Mesothelial cell of epicardium (in vitro differentiated cells): ENCODE data around the gene ARHGAP4. TPM values are rescaled to one million over a fixed set of nuclear protein-coding genes. Genes with fewer than 3 reads are reported as not detected.
A peak's percentile ranks its signal among the peaks of the same experiment; 100 is the strongest.

Experiments
- DNase-seq, 2 experiments: peaks; one replicate each; pipeline ENCODE4 v3.0.0; 2021; ENCODE audit warnings: low spot score in 2 of 2; ENCODE audit not compliant: unreplicated experiment in 2 of 2
- H3K27ac Mint-ChIP-seq: 2 replicates; pipeline ENCODE4 v1.8.0; 2021; ENCODE audit warnings: mixed read lengths
- H3K27me3 Mint-ChIP-seq: 2 replicates; pipeline ENCODE4 v1.8.0; 2021; ENCODE audit warnings: low read depth, mixed read lengths
- H3K36me3 Mint-ChIP-seq: 2 replicates; pipeline ENCODE4 v1.8.0; 2021; ENCODE audit warnings: mixed read lengths
- H3K4me1 Mint-ChIP-seq: 2 replicates; pipeline ENCODE4 v1.8.0; 2021; ENCODE audit warnings: mixed read lengths
- H3K4me3 Mint-ChIP-seq: 2 replicates; pipeline ENCODE4 v1.8.0; 2021; ENCODE audit warnings: mild to moderate bottlenecking, moderate library complexity, mixed read lengths
- H3K9me3 Mint-ChIP-seq: 2 replicates; pipeline ENCODE4 v1.8.0; 2021; ENCODE audit warnings: mixed read lengths
- total RNA-seq: library from RNA; stranded (reverse); gene quantifications from 3 replicates; pipeline ENCODE4 v1.2.1, GENCODE V29; 2021
- TF ChIP-seq, protein P1 (sequence below): fragments of 200-600 bp; sonication (generic); IDR thresholded peaks from one replicate; pipeline ENCODE4 v1.5.0; 2021; ENCODE audit warnings: antibody characterized with exemption; ENCODE audit not compliant: unreplicated experiment

ARHGAP4 gene
- total RNA-seq, 1 donor from 2014 or later, result 62.8 TPM

DNA sequence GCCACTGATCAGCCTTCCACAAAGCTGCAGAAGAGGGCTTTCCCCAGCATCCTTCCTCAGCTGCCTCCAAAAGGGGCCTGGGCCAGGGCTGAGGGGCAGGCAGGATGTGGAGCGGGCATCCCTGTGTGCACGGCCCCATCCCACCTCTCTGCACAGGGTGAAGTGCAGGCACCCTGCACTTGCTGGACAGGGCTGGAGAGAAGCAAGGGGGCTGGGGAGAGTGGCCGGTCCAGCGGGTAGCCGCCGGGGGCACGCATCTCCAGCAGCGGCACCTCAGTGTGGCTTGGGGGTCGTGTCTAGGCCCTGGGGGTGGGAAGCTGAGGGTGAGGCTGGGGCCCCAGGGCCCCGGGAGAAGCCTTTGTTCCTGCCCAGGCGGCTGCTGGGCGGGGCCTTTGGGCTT, 18.6 kb downstream of the ARHGAP4 start:
- H3K9me3 Mint-ChIP-seq, result peaks cover 5% of the 10 kb centered on the region
- H3K4me3 Mint-ChIP-seq, result no peak overlapping the region
- TF ChIP-seq, protein P1, sequence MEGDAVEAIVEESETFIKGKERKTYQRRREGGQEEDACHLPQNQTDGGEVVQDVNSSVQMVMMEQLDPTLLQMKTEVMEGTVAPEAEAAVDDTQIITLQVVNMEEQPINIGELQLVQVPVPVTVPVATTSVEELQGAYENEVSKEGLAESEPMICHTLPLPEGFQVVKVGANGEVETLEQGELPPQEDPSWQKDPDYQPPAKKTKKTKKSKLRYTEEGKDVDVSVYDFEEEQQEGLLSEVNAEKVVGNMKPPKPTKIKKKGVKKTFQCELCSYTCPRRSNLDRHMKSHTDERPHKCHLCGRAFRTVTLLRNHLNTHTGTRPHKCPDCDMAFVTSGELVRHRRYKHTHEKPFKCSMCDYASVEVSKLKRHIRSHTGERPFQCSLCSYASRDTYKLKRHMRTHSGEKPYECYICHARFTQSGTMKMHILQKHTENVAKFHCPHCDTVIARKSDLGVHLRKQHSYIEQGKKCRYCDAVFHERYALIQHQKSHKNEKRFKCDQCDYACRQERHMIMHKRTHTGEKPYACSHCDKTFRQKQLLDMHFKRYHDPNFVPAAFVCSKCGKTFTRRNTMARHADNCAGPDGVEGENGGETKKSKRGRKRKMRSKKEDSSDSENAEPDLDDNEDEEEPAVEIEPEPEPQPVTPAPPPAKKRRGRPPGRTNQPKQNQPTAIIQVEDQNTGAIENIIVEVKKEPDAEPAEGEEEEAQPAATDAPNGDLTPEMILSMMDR, result no peak
- no peaks in the 10 kb centered on the region for H3K27me3 Mint-ChIP-seq
- no peak overlapping the region for H3K27ac Mint-ChIP-seq
- H3K36me3 Mint-ChIP-seq, result peaks cover 3% of the 10 kb centered on the region
- peaks cover 10% of the 10 kb centered on the region for H3K4me1 Mint-ChIP-seq
- no peak for DNase-seq

DNA sequence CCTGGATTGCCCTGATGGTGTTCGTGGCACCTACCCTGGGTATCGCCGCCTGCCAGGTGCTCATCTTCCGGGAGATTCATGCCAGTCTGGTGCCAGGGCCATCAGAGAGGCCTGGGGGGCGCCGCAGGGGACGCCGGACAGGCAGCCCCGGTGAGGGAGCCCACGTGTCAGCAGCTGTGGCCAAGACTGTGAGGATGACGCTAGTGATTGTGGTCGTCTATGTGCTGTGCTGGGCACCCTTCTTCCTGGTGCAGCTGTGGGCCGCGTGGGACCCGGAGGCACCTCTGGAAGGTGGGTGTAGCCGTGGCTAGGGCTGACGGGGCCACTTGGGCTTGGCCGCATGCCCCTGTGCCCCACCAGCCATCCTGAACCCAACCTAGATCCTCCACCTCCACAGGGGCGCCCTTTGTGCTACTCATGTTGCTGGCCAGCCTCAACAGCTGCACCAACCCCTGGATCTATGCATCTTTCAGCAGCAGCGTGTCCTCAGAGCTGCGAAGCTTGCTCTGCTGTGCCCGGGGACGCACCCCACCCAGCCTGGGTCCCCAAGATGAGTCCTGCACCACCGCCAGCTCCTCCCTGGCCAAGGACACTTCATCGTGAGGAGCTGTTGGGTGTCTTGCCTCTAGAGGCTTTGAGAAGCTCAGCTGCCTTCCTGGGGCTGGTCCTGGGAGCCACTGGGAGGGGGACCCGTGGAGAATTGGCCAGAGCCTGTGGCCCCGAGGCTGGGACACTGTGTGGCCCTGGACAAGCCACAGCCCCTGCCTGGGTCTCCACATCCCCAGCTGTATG, 19.7 kb downstream of the ARHGAP4 start:
- Mint-ChIP-seq H3K4me3 (no peak overlapping the region), H3K4me1 (peaks cover 18% of the 10 kb centered on the region), H3K27me3 (no peaks in the 10 kb centered on the region), H3K36me3 (no peaks in the 10 kb centered on the region), H3K9me3 (peaks cover 5% of the 10 kb centered on the region), H3K27ac (no peak overlapping the region)
- TF ChIP-seq, protein P1, result no peak
- DNase-seq, result no peak

DNA sequence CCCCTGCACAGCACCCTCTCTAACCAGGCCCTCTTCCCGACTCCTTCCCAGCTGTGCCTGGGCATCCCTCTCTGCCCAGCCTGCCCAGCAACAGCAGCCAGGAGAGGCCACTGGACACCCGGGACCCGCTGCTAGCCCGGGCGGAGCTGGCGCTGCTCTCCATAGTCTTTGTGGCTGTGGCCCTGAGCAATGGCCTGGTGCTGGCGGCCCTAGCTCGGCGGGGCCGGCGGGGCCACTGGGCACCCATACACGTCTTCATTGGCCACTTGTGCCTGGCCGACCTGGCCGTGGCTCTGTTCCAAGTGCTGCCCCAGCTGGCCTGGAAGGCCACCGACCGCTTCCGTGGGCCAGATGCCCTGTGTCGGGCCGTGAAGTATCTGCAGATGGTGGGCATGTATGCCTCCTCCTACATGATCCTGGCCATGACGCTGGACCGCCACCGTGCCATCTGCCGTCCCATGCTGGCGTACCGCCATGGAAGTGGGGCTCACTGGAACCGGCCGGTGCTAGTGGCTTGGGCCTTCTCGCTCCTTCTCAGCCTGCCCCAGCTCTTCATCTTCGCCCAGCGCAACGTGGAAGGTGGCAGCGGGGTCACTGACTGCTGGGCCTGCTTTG, 20.5 kb downstream of the ARHGAP4 start:
- peak in 1 of 2 experiments; percentile 17 for DNase-seq
- TF ChIP-seq, protein P1, result no peak
- no peak overlapping the region for H3K27ac Mint-ChIP-seq
- H3K9me3 Mint-ChIP-seq, result peaks cover 5% of the 10 kb centered on the region
- no peaks in the 10 kb centered on the region for H3K27me3 Mint-ChIP-seq
- no peak overlapping the region for H3K4me3 Mint-ChIP-seq
- H3K36me3 Mint-ChIP-seq, result no peaks in the 10 kb centered on the region
- peaks cover 24% of the 10 kb centered on the region for H3K4me1 Mint-ChIP-seq

DNA sequence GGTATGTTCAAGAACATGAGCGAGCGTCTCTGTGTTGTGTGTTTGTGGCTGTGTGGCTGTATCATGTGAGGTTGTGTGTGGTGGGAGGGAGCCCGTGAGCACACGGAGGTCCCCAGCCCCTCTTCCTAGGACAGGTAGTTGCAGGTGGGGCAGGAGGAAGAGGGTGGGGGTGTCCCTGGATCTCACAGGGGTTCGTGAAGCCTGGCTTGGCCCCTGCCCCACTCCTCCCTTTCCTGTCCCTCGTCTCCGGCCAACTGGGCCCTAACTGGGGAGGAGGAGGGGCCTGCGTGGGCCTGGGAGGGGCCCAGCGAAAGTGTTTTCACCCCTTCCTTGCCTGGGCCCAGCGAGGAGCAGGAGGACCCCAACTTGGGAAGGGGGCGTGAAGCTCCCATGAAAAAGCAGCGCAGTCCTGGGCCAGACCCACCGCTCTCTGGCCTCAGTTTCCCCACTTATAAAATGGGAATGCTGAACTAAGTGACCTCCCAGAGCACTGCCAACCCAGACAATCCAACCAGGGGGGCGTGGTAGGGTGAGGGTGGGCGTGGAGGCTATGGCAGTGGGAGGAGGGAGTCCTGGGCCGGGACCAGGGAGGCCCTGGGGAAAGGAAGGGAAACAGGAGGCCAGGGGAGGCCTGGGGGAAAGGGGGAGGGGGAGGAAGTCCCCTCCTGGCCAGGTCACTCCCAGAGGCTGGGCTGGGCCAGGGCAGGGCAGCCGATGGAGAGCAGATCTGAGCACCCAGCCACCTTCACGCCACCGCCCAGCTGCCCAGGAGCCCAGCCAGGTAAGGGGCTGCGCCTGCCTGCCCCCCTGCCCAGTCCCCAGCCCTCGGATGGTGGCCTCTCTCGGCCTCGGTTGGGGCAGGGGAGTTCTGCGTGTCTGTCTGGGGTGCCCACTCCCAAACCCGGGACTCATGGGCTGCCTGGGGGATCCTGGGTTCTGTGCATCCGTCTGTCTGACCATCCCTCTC, 21.8 kb downstream of the ARHGAP4 start, which contains the start of gene AVPR2:
Gene AVPR2 (plus strand): TSS at position 683 of the 967 bp plus-strand sequence. CDS start 473 bp downstream, outside the sequence.
- TF ChIP-seq, protein P1, result no peak
- DNase-seq, result no peak
- Mint-ChIP-seq H3K4me3 (no peak within 1 kb of the TSS), H3K9me3 (peaks cover 9% of the 10 kb centered on the region), H3K27me3 (no peaks in the 10 kb centered on the region), H3K36me3 (no peaks in the 10 kb centered on the region), H3K4me1 (peaks cover 25% of the 10 kb centered on the region), H3K27ac (no peak within 1 kb of the TSS)

DNA sequence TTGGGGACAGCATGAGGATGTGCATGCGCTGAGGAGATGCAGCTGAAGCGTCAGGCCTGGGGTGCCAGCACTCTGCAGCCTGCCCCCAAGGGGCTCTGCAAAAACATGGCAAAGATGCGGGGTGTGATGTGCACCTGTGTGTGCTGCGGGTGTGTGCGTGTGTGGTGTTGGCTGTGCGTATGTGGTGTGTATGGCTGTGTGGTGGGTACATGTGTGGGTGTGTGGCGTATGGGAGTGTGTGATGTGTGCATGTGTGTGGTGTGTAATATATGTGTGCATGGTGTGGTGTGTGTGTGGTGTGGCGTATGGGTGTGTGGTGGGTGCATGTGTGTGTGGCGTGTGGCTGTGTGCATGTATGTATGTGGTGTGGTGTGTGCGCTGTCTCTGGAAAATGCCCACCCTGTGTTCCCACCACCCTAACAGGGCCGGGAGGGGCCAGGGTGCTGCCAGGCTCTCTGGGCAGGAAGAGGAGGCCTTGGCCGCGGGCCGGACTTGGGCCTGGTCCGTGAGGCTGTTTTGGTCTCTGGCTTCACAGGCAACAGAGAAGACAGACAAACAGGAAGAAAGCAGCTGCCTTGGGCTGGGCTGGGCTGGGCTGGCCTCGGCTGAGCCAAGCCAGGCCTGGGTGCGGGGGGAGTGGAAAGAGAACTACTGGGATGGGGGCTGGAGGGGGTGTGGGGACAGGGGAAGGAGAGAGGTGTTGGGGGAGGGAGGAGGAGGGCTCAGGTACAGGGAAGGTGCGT, 22.7 kb downstream of the ARHGAP4 start:
- no peak for DNase-seq
- peaks cover 16% of the 10 kb centered on the region for H3K9me3 Mint-ChIP-seq
- no peak overlapping the region for H3K4me3 Mint-ChIP-seq
- H3K36me3 Mint-ChIP-seq, result no peaks in the 10 kb centered on the region
- TF ChIP-seq, protein P1, result no peak
- H3K4me1 Mint-ChIP-seq, result peaks cover 25% of the 10 kb centered on the region
- H3K27me3 Mint-ChIP-seq, result no peaks in the 10 kb centered on the region
- H3K27ac Mint-ChIP-seq, result no peak overlapping the region
